Lower lobe of right lung (tissue), 2 donors: Measurements from ENCODE around the gene FAM219A. TPM values are rescaled to one million over a fixed set of nuclear protein-coding genes. Genes with fewer than 3 reads are reported as not detected.

Experiments used
- ATAC-seq, 2 donors: fragments of 200-7000 bp; cut with Tn5 transposase; one replicate each; pipeline ENCODE4 v1.9.1; 2020 to 2022; ENCODE audit warnings: mild to moderate bottlenecking in 2 of 2, moderate library complexity in 2 of 2
- DNase-seq: peaks from one replicate; pipeline ENCODE4 v3.0.0-alpha.2; 2020
- H3K27ac ChIP-seq: fragments of 200-600 bp; one replicate; pipeline ENCODE4 v1.8.0; 2022
- H3K27me3 ChIP-seq: fragments of 200-600 bp; one replicate; pipeline ENCODE4 v1.8.0; 2022; ENCODE audit warnings: low read depth
- H3K36me3 ChIP-seq: fragments of 200-600 bp; one replicate; pipeline ENCODE4 v1.8.0; 2022; ENCODE audit warnings: mild to moderate bottlenecking
- H3K4me1 ChIP-seq: fragments of 200-600 bp; one replicate; pipeline ENCODE4 v1.8.0; 2022
- H3K4me3 ChIP-seq: fragments of 200-600 bp; one replicate; pipeline ENCODE4 v1.8.0; 2022; ENCODE audit warnings: mild to moderate bottlenecking
- H3K9me3 ChIP-seq: fragments of 200-600 bp; one replicate; pipeline ENCODE4 v1.8.0; 2022
- intact Hi-C: fragments of 100-400 bp; cut with DNase I; formaldehyde crosslinking; loops from one replicate; pipeline ENCODE4 v1.11.0; 2022
- total RNA-seq: library from RNA; stranded (reverse); fragmentation: NEBNext Ultra II Directional; extraction: Animal tissue kit (Norgen Biotek cat#: 25700); gene quantifications from one replicate; pipeline ENCODE4 v1.2.1, GENCODE V29; 2021
- TF ChIP-seq, protein P1 (sequence below): fragments of 200-600 bp; IDR thresholded peaks from one replicate; pipeline ENCODE4 v1.8.0; 2022; ENCODE audit warnings: antibody characterized with exemption, mild to moderate bottlenecking
- donor health status: DM: no; HTN: yes; CAD: no; lungs with severe emphysema.

The FAM219A gene
- total RNA-seq, 1 donor from 2014 or later: 24.5 TPM

GRCh38 chr9:34380034-34380510 lies 78.3 kb downstream of the FAM219A start:
- H3K4me3 ChIP-seq: peak overlapping the region; percentile 60
- TF ChIP-seq, protein P1, sequence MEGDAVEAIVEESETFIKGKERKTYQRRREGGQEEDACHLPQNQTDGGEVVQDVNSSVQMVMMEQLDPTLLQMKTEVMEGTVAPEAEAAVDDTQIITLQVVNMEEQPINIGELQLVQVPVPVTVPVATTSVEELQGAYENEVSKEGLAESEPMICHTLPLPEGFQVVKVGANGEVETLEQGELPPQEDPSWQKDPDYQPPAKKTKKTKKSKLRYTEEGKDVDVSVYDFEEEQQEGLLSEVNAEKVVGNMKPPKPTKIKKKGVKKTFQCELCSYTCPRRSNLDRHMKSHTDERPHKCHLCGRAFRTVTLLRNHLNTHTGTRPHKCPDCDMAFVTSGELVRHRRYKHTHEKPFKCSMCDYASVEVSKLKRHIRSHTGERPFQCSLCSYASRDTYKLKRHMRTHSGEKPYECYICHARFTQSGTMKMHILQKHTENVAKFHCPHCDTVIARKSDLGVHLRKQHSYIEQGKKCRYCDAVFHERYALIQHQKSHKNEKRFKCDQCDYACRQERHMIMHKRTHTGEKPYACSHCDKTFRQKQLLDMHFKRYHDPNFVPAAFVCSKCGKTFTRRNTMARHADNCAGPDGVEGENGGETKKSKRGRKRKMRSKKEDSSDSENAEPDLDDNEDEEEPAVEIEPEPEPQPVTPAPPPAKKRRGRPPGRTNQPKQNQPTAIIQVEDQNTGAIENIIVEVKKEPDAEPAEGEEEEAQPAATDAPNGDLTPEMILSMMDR: no peak
- H3K27ac ChIP-seq: peak overlapping the region; percentile 36
- H3K27me3 ChIP-seq: no peaks in the 10 kb centered on the region
- peak; percentile 54 for DNase-seq
- no peak for ATAC-seq
- H3K36me3 ChIP-seq: no peaks in the 10 kb centered on the region
- intact Hi-C loops: no loop called here
- H3K9me3 ChIP-seq: no peaks in the 10 kb centered on the region
- peaks cover 45% of the 10 kb centered on the region for H3K4me1 ChIP-seq

GRCh38 chr9:34379334-34380033 lies 78.9 kb downstream of the FAM219A start:
- Histone ChIP-seq H3K9me3 (no peaks in the 10 kb centered on the region), H3K27me3 (no peaks in the 10 kb centered on the region), H3K27ac (peak overlapping the region; percentile 36), H3K4me3 (peak overlapping the region; percentile 60), H3K36me3 (no peaks in the 10 kb centered on the region), H3K4me1 (peaks cover 48% of the 10 kb centered on the region)
- ATAC-seq (peak; percentile 65 to 79), DNase-seq (peak; percentile 90)
- TF ChIP-seq, protein P1: peak; percentile 97
- intact Hi-C loops: no loop called here

DNA sequence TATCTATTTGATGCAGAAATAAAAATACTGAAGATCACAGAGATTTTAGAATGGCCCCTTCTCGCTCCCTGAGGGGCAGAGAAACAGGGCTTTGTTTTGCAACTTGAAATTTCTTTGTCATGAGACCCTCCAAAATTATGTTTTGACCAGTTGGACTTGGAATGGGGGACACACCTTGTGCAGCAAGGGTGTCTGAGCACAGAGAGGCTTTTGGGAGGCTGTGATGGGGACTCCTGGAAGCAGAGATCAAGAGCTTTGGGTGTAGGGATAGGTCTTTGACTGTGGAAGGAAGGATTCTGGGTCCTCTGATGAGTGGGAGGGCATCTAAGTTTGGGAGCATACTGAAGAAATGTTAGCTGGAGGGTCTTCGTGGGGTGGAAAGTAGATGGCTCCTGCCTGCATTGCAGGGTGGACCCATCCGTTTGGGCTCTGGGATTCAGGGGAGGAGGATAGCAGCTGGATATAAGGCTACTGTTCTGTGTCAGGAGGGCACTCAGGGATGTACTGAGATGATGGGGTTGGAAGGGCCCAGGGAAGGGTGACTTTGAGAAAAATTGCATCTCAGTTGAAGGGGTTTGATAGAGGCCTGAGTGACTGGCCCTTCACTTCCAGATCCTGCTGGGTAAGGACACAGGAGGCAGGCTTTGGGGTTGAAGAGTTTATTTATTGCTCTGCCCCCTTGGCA lies 79.9 kb downstream of the FAM219A start:
- Histone ChIP-seq H3K4me3 (no peak overlapping the region), H3K36me3 (no peaks in the 10 kb centered on the region), H3K9me3 (no peaks in the 10 kb centered on the region), H3K4me1 (peaks cover 48% of the 10 kb centered on the region), H3K27ac (no peak overlapping the region), H3K27me3 (no peaks in the 10 kb centered on the region)
- DNase-seq: no peak
- TF ChIP-seq, protein P1: no peak
- intact Hi-C loops: no loop called here
- no peak for ATAC-seq

DNA sequence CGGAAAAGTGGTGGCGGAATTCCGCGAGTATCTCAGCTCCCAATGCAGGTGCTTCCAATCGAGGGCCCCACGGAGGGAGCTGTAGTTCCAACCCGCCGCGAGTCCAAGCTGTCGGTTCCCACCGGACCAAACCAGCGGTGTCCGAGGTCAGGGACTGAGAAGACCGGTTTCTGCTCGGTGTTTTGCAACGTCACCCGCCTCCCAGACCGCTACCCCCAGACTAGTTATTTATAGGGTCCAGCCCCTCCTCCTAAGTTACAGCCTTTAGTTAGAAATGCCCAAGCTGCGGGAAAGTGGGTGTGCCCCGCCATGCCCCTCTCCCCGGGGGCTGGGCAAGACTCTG lies 81.0 kb downstream of the FAM219A start:
- Histone ChIP-seq H3K27ac (peak overlapping the region; percentile 50), H3K36me3 (no peaks in the 10 kb centered on the region), H3K4me1 (peaks cover 48% of the 10 kb centered on the region), H3K4me3 (peak overlapping the region; percentile 80), H3K27me3 (no peaks in the 10 kb centered on the region), H3K9me3 (no peaks in the 10 kb centered on the region)
- ATAC-seq: no peak
- intact Hi-C loops: no loop called here
- peak; percentile 70 for DNase-seq
- TF ChIP-seq, protein P1: no peak

GRCh38 chr9:34376596-34377403 lies 81.6 kb downstream of the FAM219A start, which contains the start of gene MYORG:
MYORG (minus strand) TSS chr9:34376898; CDS start chr9:34372943, 3,955 bp downstream.
- Histone ChIP-seq H3K27ac (peak within 1 kb of the TSS; percentile 71), H3K4me3 (peak within 1 kb of the TSS; percentile 80), H3K9me3 (no peaks in the 10 kb centered on the region), H3K27me3 (no peaks in the 10 kb centered on the region), H3K4me1 (peaks cover 48% of the 10 kb centered on the region), H3K36me3 (no peaks in the 10 kb centered on the region)
- ATAC-seq (peak; percentile 92 to 93), DNase-seq (peak; percentile 98)
- intact Hi-C loops: no loop called here
- TF ChIP-seq, protein P1: no peak
